NCI-H1105 (cell line): ENCODE measurements around the gene GASK1A.

Source experiments
- DNase-seq: peaks from one replicate; lab custom pipeline; 2025; lab: John Stamatoyannopoulos, UW

GASK1A gene

GRCh38 chr3:42982645-42983412, 3.7 kb downstream of the GASK1A start:
- no peak for DNase-seq

- DNase-seq, result no peak
These were observed 4.8 kb downstream of the GASK1A start for GRCh38 chr3:42983927-42984326.

DNA sequence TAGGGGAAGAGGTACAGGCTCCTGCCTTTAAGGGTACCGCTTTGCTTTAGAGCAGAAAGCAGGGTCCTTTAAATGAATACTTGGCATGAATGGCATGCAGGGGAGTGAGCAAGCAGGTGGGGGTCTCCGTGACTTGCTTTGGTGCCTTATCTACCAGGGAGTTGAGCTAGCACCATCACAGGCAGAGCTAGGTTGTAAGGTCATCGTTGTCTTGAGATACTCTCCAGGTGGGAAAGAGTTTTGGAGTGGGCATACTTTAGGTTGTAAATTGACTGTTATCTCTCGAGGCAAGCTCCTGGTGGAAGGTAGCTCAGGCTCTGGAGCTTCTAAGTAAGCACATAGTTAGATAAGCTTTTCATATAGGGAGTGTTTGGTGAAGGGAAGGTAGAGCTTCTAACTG, 5.6 kb downstream of the GASK1A start:
- DNase-seq, result no peak

DNA sequence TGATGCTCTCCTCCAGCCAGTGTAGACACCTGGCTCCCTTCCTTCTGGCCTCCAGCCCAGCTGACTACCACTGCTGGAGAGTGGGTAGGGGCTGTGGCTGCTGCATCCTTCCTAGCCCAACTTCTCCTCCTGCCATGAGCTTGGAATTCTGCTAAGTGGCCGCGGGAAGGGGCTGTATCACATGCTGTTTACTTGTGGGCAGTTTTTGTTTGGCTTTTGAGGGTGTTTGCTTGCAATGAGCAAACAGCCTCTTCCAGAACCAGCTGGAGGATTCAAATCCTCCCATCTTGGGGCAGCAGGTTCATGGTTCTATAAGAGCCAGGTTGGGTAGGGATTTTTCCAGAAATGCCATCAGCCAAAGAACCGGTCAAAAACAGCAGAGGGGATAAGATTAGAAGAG, 9.0 kb downstream of the GASK1A start:
- DNase-seq, result no peak

- DNase-seq, result no peak
These were observed 9.5 kb downstream of the GASK1A start for GRCh38 chr3:42988566-42988965.

- DNase-seq, result no peak
These were observed 12.5 kb downstream of the GASK1A start for GRCh38 chr3:42991341-42992315.

DNA sequence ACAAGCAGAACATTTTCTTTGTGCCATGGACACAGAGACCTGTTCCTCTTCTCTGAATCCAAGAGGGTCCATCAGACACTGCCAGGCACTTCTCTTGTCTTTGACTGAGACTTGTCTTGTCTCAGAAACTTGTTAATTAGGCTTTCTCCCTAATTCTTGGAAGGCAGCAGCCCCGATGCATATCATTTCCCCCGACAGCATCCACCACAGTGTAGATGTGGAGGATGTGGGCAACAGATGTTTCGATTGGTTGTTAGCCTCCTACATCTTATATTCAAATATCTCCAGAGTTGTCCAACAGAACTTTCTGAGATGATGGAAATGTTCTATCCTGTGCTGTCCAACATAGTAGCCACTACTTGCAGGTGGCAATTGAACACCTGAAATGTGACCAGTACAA, 15.5 kb downstream of the GASK1A start:
- no peak for DNase-seq

GRCh38 chr3:42996021-42996420, 16.9 kb downstream of the GASK1A start:
- no peak for DNase-seq

GRCh38 chr3:42996633-42997075, 17.5 kb downstream of the GASK1A start:
- no peak for DNase-seq

DNA sequence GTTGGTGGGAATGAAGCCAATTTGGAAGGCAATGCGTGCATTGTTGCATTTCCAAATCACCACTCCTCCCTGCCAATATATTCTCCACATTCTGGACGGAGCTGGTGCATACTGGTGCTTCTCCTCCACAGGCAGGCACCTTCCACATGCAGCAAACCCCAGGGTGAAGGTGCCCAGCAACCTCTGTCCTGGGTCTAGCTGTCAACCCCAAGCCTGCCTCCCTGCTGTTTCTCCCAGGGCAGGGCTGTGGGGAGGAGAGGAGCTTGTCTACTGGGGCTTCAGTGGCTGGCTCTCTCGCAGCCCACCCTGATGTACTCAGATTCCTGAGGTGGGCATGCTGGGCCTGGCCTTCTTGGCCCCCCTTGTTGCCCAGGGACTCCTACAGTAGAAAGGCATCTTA, 20.1 kb downstream of the GASK1A start:
- DNase-seq, result no peak

- no peak for DNase-seq
These were observed 20.5 kb downstream of the GASK1A start for GRCh38 chr3:42999632-43000031.

- DNase-seq, result no peak
These were observed 21.3 kb downstream of the GASK1A start for GRCh38 chr3:43000387-43000786.

- no peak for DNase-seq
These were observed 22.0 kb downstream of the GASK1A start for GRCh38 chr3:43001094-43001553.

- DNase-seq, result no peak
These were observed 22.5 kb downstream of the GASK1A start for GRCh38 chr3:43001556-43002121.

DNA sequence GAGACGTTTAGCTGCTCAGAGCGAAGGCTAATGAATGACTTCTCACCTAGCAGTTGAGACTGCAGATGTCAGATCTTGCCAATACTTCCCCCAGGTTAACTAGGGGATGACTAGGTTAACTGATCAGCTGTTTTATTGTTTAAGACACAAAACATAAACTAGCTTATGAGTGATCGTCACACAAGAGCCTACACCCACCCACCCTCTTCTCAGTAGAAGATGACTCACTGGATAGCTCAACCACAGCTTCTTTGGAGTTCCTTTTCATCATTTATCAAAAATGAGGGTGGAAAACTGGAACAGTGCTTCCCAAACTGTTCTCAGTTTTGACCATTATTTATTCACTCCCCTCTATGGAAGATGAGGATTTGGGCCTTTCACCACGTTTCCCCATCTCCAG, 25.2 kb downstream of the GASK1A start:
- DNase-seq, result no peak

- DNase-seq, result no peak
These were observed 26.1 kb downstream of the GASK1A start for GRCh38 chr3:43005253-43005652.

DNA sequence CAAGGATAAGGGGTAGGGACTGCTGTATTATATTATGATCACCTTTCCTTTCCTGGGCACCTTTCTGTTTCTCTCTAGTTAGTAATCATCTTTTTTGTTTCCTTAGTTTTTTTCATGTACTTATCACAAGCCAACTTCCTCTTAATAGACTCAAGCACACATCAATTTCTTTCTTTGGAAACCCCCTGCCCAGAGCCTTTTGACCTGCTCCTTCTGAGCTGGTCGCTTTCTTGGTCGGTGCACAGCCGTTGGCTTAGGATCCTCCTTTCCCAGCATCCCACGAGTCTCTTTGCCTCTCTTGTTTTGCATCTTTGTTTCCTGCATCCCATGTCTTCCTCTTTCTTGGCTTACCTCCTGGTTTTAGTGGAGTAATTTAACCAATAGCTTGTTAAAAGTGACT, 26.9 kb downstream of the GASK1A start:
- DNase-seq, result no peak

- no peak for DNase-seq
These were observed 27.7 kb downstream of the GASK1A start for GRCh38 chr3:43006825-43007224.

GRCh38 chr3:43009547-43009946, 30.4 kb downstream of the GASK1A start:
- DNase-seq, result no peak

DNA sequence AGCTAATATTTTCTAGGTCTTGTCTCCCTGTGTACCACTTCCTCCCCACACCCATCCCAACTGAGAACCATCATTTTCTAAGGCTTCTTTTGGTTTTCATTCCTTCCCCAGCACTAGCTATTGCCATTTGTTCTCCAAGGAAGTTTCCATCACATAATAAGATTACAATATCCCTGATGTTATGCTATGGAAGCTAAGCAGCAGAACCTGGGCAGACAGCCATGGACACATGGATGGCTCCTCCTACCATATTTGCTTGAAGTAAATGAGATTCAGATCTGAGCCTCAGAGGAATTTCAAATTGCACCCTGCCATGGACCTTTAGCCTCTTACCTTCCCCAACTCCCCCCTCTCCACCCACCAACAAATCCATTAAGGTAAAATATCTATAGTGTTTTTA, 31.5 kb downstream of the GASK1A start:
- DNase-seq, result no peak

DNA sequence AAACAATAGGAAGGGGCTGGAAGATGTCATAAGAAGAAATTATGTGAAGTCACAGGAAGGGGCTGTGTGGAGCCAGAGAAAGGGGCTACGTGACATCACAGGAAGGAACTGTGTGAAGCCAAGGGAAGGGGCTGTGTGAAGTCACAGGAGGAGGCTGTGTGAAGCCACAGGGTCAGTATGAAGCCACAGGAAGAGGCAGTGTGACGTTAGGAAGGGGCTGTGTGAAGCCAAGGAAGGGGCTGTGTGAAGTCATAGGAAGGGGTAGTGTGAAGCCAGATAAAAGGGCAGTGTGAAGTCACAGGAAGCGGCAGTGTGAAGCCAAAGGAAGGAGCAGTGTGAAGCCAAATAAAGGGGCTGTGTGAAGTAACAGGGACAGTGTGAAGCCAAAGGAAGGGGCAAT, 32.5 kb downstream of the GASK1A start:
- no peak for DNase-seq

GRCh38 chr3:43012174-43012573, 33.1 kb downstream of the GASK1A start:
- no peak for DNase-seq

DNA sequence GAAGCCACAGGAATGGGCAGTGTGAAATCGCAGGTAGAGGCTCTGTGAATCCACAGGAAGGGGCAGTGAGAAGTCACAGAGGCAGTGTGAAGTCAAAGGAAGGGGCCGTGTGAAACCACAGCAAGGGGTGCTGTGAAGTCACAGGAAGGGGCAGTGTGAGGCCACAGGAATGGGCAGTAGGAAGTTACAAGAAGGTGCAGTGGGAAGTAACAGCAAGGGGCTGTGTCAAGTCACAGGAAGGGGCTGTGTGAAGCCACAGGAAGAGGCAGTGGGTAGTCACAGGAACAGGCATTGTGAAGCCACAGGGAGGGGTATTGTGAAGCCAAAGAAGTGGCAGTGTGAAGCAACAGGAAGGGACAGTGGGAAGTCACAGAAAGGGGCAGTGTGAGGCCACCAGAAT, 34.1 kb downstream of the GASK1A start:
- no peak for DNase-seq
